ENCODE measurements around the gene RIT2. TPM values are rescaled to one million over a fixed set of nuclear protein-coding genes. Genes with fewer than 3 reads are reported as not detected.

Gene RIT2
- total and polyA plus RNA-seq, 11 donors, result not detected

GRCh38 chr18:42760290-42760689, 355.2 kb downstream of the RIT2 start:
- H3K27me3 ChIP-seq, result no peaks in the 10 kb centered on the region
- no peaks in the 10 kb centered on the region for H3K4me1 ChIP-seq
- H3K27ac ChIP-seq, result no peak overlapping the region
- 34 to 45% (median 36%) methylated on average over 1 of the region's 1 CpG for WGBS, 4 donors
- no peak overlapping the region for H3K4me3 ChIP-seq
- intact Hi-C loops (cut with DNase I), result no loop called here
- H3K9me3 ChIP-seq, result no peaks in the 10 kb centered on the region
- H3K36me3 ChIP-seq, result no peaks in the 10 kb centered on the region
- no peak for DNase-seq
- ATAC-seq, result no peak
- TF ChIP-seq CTCF (IDR thresholded peaks at IDR 0.05) (no peak), POLR2A (IDR thresholded peaks at IDR 0.05) (no peak)

- ATAC-seq (no peak), DNase-seq (no peak)
- intact Hi-C loops (cut with DNase I), result no loop called here
- Histone ChIP-seq H3K4me3 (no peak overlapping the region), H3K9me3 (no peaks in the 10 kb centered on the region), H3K27me3 (no peaks in the 10 kb centered on the region), H3K27ac (no peak overlapping the region), H3K36me3 (no peaks in the 10 kb centered on the region), H3K4me1 (no peaks in the 10 kb centered on the region)
- 71 to 75% (median 74%) methylated on average over 2 of the region's 2 CpGs for WGBS, 4 donors
- TF ChIP-seq POLR2A (IDR thresholded peaks at IDR 0.05) (no peak), CTCF (IDR thresholded peaks at IDR 0.05) (no peak)
These were observed 356.6 kb downstream of the RIT2 start for GRCh38 chr18:42758852-42759251.

DNA sequence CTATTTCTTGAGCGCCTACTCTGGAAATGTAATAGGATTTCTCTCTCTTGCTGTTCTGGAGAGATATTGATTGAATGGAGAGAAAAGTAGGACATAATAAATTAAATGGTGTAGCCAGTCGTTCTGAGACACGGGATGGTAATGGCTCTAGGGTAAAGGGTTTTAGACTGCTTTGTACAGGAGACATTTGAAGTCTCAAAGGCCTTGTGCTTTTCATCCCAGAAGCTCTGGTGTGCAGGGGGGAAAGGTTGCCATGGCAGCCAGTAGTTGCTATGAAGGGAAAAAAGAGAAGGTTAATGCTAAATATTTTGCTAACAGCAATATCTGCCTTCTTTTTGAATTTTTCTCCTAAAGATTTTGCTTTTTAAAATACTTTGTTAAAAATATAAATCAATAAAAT, 359.3 kb downstream of the RIT2 start:
- intact Hi-C loops (cut with DNase I), result no loop called here

GRCh38 chr18:42752916-42753315, 362.6 kb downstream of the RIT2 start:
- no peaks in the 10 kb centered on the region for H3K36me3 ChIP-seq
- no peaks in the 10 kb centered on the region for H3K27me3 ChIP-seq
- no peaks in the 10 kb centered on the region for H3K9me3 ChIP-seq
- no peak for ATAC-seq
- no peak for TF ChIP-seq POLR2A (IDR thresholded peaks at IDR 0.05)
- no peak for TF ChIP-seq CTCF (IDR thresholded peaks at IDR 0.05)
- 82 to 87% (median 85%) methylated on average over 4 of the region's 4 CpGs for WGBS, 4 donors
- no peak for DNase-seq
- H3K4me3 ChIP-seq, result no peak overlapping the region
- intact Hi-C loops (cut with DNase I), result no loop called here
- H3K27ac ChIP-seq, result no peak overlapping the region
- H3K4me1 ChIP-seq, result no peaks in the 10 kb centered on the region

More for the DNA sequence above, 359.3 kb downstream of the RIT2 start:
- WGBS, 4 donors, result 83 to 89% (median 86%) methylated on average over 3 of the region's 3 CpGs
- DNase-seq (no peak), ATAC-seq (no peak)
- no peak overlapping the region for H3K4me3 ChIP-seq
- no peaks in the 10 kb centered on the region for H3K27me3 ChIP-seq
- H3K36me3 ChIP-seq, result no peaks in the 10 kb centered on the region
- TF ChIP-seq CTCF (IDR thresholded peaks at IDR 0.05) (no peak), POLR2A (IDR thresholded peaks at IDR 0.05) (no peak)
- H3K4me1 ChIP-seq, result no peaks in the 10 kb centered on the region
- H3K27ac ChIP-seq, result no peak overlapping the region
- H3K9me3 ChIP-seq, result no peaks in the 10 kb centered on the region

Measured in heart left ventricle (tissue), 16 donors.